GM21786 (cell line): ENCODE measurements around the gene INAFM1.
"Not testable (repeated sequence)": the region's sequence is repeated elsewhere in the genome, so short reads cannot be mapped to it uniquely, and the experiment has no call there.

Experiments
- ATAC-seq: cut with Tn5 transposase; IDR thresholded peaks from one replicate; pipeline ENCODE4 v1.9.1; 2021; ENCODE audit not compliant: unreplicated experiment

The INAFM1 gene

GRCh38 chr19:47267350-47267759, 7.3 kb upstream of the INAFM1 start:
- ATAC-seq, result no peak

- no peak for ATAC-seq
Observed at GRCh38 chr19:47268028-47268427, 6.7 kb upstream of the INAFM1 start.

GRCh38 chr19:47269596-47269995, 5.1 kb upstream of the INAFM1 start:
- no peak for ATAC-seq

GRCh38 chr19:47270408-47270807, 4.3 kb upstream of the INAFM1 start:
- ATAC-seq, result no peak

- ATAC-seq, result no peak
Observed at GRCh38 chr19:47271949-47272348, 2.7 kb upstream of the INAFM1 start.

- no peak for ATAC-seq
Observed at GRCh38 chr19:47272448-47273312, 2.0 kb upstream of the INAFM1 start.

- ATAC-seq, result peak; percentile 55
Observed at GRCh38 chr19:47273313-47274070, 1.2 kb upstream of the INAFM1 start.

- no peak for ATAC-seq
Observed at GRCh38 chr19:47274891-47275761, 441 bp downstream of the INAFM1 start.

- no peak for ATAC-seq
Observed at GRCh38 chr19:47275791-47276461, 1.2 kb downstream of the INAFM1 start.

- not testable (repeated sequence) for ATAC-seq
Observed at GRCh38 chr19:47276513-47276912, 1.8 kb downstream of the INAFM1 start.

GRCh38 chr19:47280183-47280797, 5.6 kb downstream of the INAFM1 start:
- ATAC-seq, result no peak

- no peak for ATAC-seq
Observed at GRCh38 chr19:47283405-47284059, 8.8 kb downstream of the INAFM1 start.

GRCh38 chr19:47284324-47284899, 9.7 kb downstream of the INAFM1 start:
- ATAC-seq, result no peak

GRCh38 chr19:47296036-47296435, 21.4 kb downstream of the INAFM1 start:
- ATAC-seq, result no peak

- ATAC-seq, result not testable (repeated sequence)
Observed at GRCh38 chr19:47300867-47301266, 26.2 kb downstream of the INAFM1 start.

GRCh38 chr19:47302249-47302648, 27.6 kb downstream of the INAFM1 start:
- ATAC-seq, result no peak

GRCh38 chr19:47303966-47304365, 29.3 kb downstream of the INAFM1 start:
- ATAC-seq, result no peak

GRCh38 chr19:47305309-47305751, 30.6 kb downstream of the INAFM1 start:
- no peak for ATAC-seq

GRCh38 chr19:47306303-47306702, 31.6 kb downstream of the INAFM1 start:
- no peak for ATAC-seq
